K562 (cell line): ENCODE results near the gene FAM89B.

Experiments
- CTCF ChIP-seq, 3 experiments: IDR thresholded peaks in 2 of 3; conservative IDR thresholded peaks in 1 of 3; 2 replicates each; pipeline ENCODE4 v1.5.1; 2011 to 2012; ENCODE audit warnings: low read length in 3 of 3, mild to moderate bottlenecking in 3 of 3, control low read depth in 2 of 3, improper control_type of control experiment in 1 of 3, inconsistent platforms in 1 of 3, low read depth in 1 of 3, mixed read lengths in 1 of 3, moderate library complexity in 1 of 3; ENCODE audit not compliant: insufficient read depth in 2 of 3
- EGR1 ChIP-seq: fragments of 450-650 bp; conservative IDR thresholded peaks from 2 replicates; pipeline ENCODE4 v1.6.1; 2017; ENCODE audit warnings: mild to moderate bottlenecking
- KAT8 ChIP-seq: fragments of 450-650 bp; IDR thresholded peaks from 2 replicates; pipeline ENCODE4 v1.6.1; 2016; ENCODE audit warnings: low read depth, mild to moderate bottlenecking
- SETDB1 ChIP-seq: IDR thresholded peaks from one replicate; pipeline ENCODE4 v1.6.1; 2012; ENCODE audit warnings: low read length, control low read depth, inconsistent platforms
- ZNF124 ChIP-seq: sonication (generic); formaldehyde crosslinking; IDR thresholded peaks from 2 replicates; pipeline ENCODE4 v1.8.1; 2022; ENCODE audit warnings: missing genetic modification reagents

GRCh38 chr11:65618763-65619162 is 46.4 kb downstream of the FAM89B start:
- TF ChIP-seq KAT8 (no peak), EGR1 (no peak), SETDB1 (no peak), CTCF (IDR thresholded peaks at IDR 0.05 in 2 of 3, conservative IDR thresholded peaks at IDR 0.05 in 1 of 3; ENCODE audit: insufficient read depth in 2 of 3, low read depth in 1 of 3, low read length in 3 of 3) (no peak), ZNF124 (CRISPR knock-in tag) (no peak)
